Keratinocyte (primary cell): ENCODE results near the gene PSAP. TPM values are rescaled to one million over a fixed set of nuclear protein-coding genes. Genes with fewer than 3 reads are reported as not detected.

ENCODE experiments used
- DNase-seq: peaks from one replicate; pipeline ENCODE4 v3.0.0-alpha.2; 2011; ENCODE audit warnings: low read depth, missing footprints, low spot score
- FAIRE-seq: peaks from 2 replicates; lab custom pipeline; 2011; peaks lifted over from hg19 to GRCh38; lab: Jason Lieb, UNC
- H2AFZ ChIP-seq: 2 replicates; pipeline ENCODE4 v1.6.0; 2012; ENCODE audit warnings: low read length, control low read depth, inconsistent platforms; ENCODE audit not compliant: control insufficient read depth
- H3K27ac ChIP-seq: 2 replicates; pipeline ENCODE4 v1.5.1; 2011; ENCODE audit warnings: low read length; ENCODE audit not compliant: control insufficient read depth, insufficient read depth
- H3K27me3 ChIP-seq: 3 replicates; pipeline ENCODE4 v1.6.0; 2011; ENCODE audit warnings: low read length; ENCODE audit not compliant: control insufficient read depth, insufficient read depth; ENCODE audit errors: extremely low read depth
- H3K36me3 ChIP-seq, 2 experiments: 2 replicates in 1 of 2; 3 replicates in 1 of 2; pipeline ENCODE4 v1.5.1; 2011; ENCODE audit warnings: low read length in 2 of 2, mild to moderate bottlenecking in 1 of 2; ENCODE audit not compliant: control insufficient read depth in 2 of 2, insufficient read depth in 2 of 2; ENCODE audit errors: extremely low read depth in 1 of 2
- H3K4me1 ChIP-seq: 3 replicates; pipeline ENCODE4 v1.5.1; 2011; ENCODE audit warnings: low read length; ENCODE audit not compliant: control insufficient read depth, insufficient read depth; ENCODE audit errors: extremely low read depth
- H3K4me2 ChIP-seq: 3 replicates; pipeline ENCODE4 v1.6.0; 2011; ENCODE audit warnings: low read depth, low read length; ENCODE audit not compliant: control insufficient read depth, insufficient read depth; ENCODE audit errors: extremely low read depth
- H3K4me3 ChIP-seq, 3 experiments: fragments of 200-600 bp in 1 of 3; sonication (generic) in 1 of 3; 2 replicates in 2 of 3; 3 replicates in 1 of 3; pipeline ENCODE4 v1.5.1; 2011 to 2016; ENCODE audit warnings: low read length in 3 of 3, mild to moderate bottlenecking in 3 of 3, control low read depth in 2 of 3, inconsistent platforms in 1 of 3, low read depth in 1 of 3, mixed read lengths in 1 of 3, mixed run types in 1 of 3, moderate library complexity in 1 of 3; ENCODE audit not compliant: control insufficient read depth in 2 of 3, insufficient read depth in 2 of 3; ENCODE audit errors: extremely low read depth in 1 of 3
- H3K79me2 ChIP-seq: 2 replicates; pipeline ENCODE4 v1.6.0; 2012; ENCODE audit warnings: low read length; ENCODE audit not compliant: control insufficient read depth, insufficient read depth
- H3K9ac ChIP-seq: 3 replicates; pipeline ENCODE4 v1.6.0; 2011; ENCODE audit warnings: low read length; ENCODE audit not compliant: control insufficient read depth, insufficient read depth; ENCODE audit errors: extremely low read depth
- H3K9me1 ChIP-seq: 3 replicates; pipeline ENCODE4 v1.6.0; 2011; ENCODE audit warnings: low read length; ENCODE audit not compliant: control insufficient read depth, insufficient read depth; ENCODE audit errors: extremely low read depth
- H3K9me3 ChIP-seq: 2 replicates; pipeline ENCODE4 v1.5.1; 2012; ENCODE audit warnings: low read depth, low read length; ENCODE audit not compliant: control insufficient read depth
- H4K20me1 ChIP-seq: 3 replicates; pipeline ENCODE4 v1.6.0; 2011; ENCODE audit warnings: low read length; ENCODE audit not compliant: control insufficient read depth, insufficient read depth; ENCODE audit errors: extremely low read depth
- CTCF ChIP-seq, 3 experiments: IDR thresholded peaks in 1 of 3; conservative IDR thresholded peaks in 1 of 3; optimal IDR thresholded peaks in 1 of 3; 2 replicates in 2 of 3; 3 replicates in 1 of 3; pipeline versions ENCODE3 to v1.5.1; 2011; ENCODE audit warnings: low read length in 3 of 3, mild to moderate bottlenecking in 3 of 3, moderate library complexity in 2 of 3, control low read depth in 1 of 3, inconsistent platforms in 1 of 3; ENCODE audit not compliant: insufficient read depth in 2 of 3; ENCODE audit errors: extremely low read depth in 1 of 3
- EZH2 ChIP-seq: IDR thresholded peaks from one replicate; pipeline ENCODE4 v1.6.1; 2012; ENCODE audit warnings: inconsistent platforms, mild to moderate bottlenecking, low read length, moderate library complexity
- dilution Hi-C: fragments of 300-500 bp; cut with MboI; formaldehyde crosslinking; loops from one replicate; pipeline ENCODE4 v1.7.0; 2020; ENCODE audit warnings: low sequenced_read_pairs; ENCODE audit not compliant: extremely low pct_ligation_motif_present
- polyA plus RNA-seq, 5 experiments: library from polyadenylated mRNA; depleted of rRNA in 3 of 5; stranded (reverse) in 3 of 5; stranded (forward) in 1 of 5; unstranded in 1 of 5; fragments of >200 nt; gene quantifications; 1 replicate in 1 of 5; 2 replicates in 3 of 5; 3 replicates in 1 of 5; pipeline versions ENCODE4 v1.2.1 to v1.2.3, GENCODE V29; 2011 to 2012; ENCODE audit warnings: missing spikeins in 2 of 5, low read depth in 1 of 5, low replicate concordance in 1 of 5

The PSAP gene
- polyA plus RNA-seq, 1 donor (not counting 4 experiments of a cell fraction or from before 2014, with no cell fraction given): 1,075 TPM

GRCh38 chr10:71814922-71815411 lies 36.1 kb downstream of the PSAP start:
- TF ChIP-seq EZH2 (no peak), CTCF (optimal IDR thresholded peaks at IDR 0.05 in 1 of 3, IDR thresholded peaks at IDR 0.05 in 1 of 3, conservative IDR thresholded peaks at IDR 0.05 in 1 of 3; ENCODE audit: extremely low read depth in 1 of 3, insufficient read depth in 2 of 3, low read length in 3 of 3) (no peak)
- no peak for DNase-seq

GRCh38 chr10:71812913-71813590 lies 38.0 kb downstream of the PSAP start:
- Histone ChIP-seq H4K20me1 (no peaks in the 10 kb centered on the region), H3K9me3 (no peaks in the 10 kb centered on the region), H3K79me2 (no peaks in the 10 kb centered on the region), H2AFZ (no peak overlapping the region), H3K4me1 (no peaks in the 10 kb centered on the region), H3K27me3 (no peaks in the 10 kb centered on the region), H3K4me3 (no peak overlapping the region), H3K27ac (no peak overlapping the region), H3K9me1 (no peaks in the 10 kb centered on the region), H3K4me2 (no peak overlapping the region), H3K36me3 (peaks cover 24 to 30% of the 10 kb centered on the region in 2 experiments), H3K9ac (no peak overlapping the region)
- DNase-seq: no peak
- no peak for FAIRE-seq
- TF ChIP-seq CTCF (optimal IDR thresholded peaks at IDR 0.05 in 1 of 3, IDR thresholded peaks at IDR 0.05 in 1 of 3, conservative IDR thresholded peaks at IDR 0.05 in 1 of 3; ENCODE audit: extremely low read depth in 1 of 3, insufficient read depth in 2 of 3, low read length in 3 of 3) (no peak), EZH2 (no peak)
- dilution Hi-C loops: no loop called here

More at GRCh38 chr10:71814922-71815411, 36.1 kb downstream of the PSAP start:
- H3K79me2 ChIP-seq: no peaks in the 10 kb centered on the region
- FAIRE-seq: no peak
- no peaks in the 10 kb centered on the region for H3K27me3 ChIP-seq
- dilution Hi-C loops: no loop called here
- no peak overlapping the region for H3K27ac ChIP-seq
- no peaks in the 10 kb centered on the region for H3K4me1 ChIP-seq
- no peak overlapping the region for H3K9ac ChIP-seq
- H2AFZ ChIP-seq: no peak overlapping the region
- H3K36me3 ChIP-seq: peaks cover 36 to 46% of the 10 kb centered on the region in 2 experiments
- no peak overlapping the region for H3K4me3 ChIP-seq
- H3K9me3 ChIP-seq: no peaks in the 10 kb centered on the region
- no peaks in the 10 kb centered on the region for H4K20me1 ChIP-seq
- no peak overlapping the region for H3K4me2 ChIP-seq
- H3K9me1 ChIP-seq: no peaks in the 10 kb centered on the region
